Activated naive CD4-positive, alpha-beta T cell treated with anti-CD3 and anti-CD28 coated beads for 36 hours (primary cell): ENCODE measurements around the gene NBEAL2. TPM values are rescaled to one million over a fixed set of nuclear protein-coding genes. Genes with fewer than 3 reads are reported as not detected.
A peak's percentile ranks its signal among the peaks of the same experiment; 100 is the strongest.
"Not testable (repeated sequence)": the region's sequence is repeated elsewhere in the genome, so short reads cannot be mapped to it uniquely, and the experiment has no call there.

ENCODE experiments used
- CTCF ChIA-PET: fragments of 350-600 bp; sonication (Branson Sonifier 250); formaldehyde crosslinking; loops from one replicate; lab custom pipeline; 2021; ENCODE audit warnings: antibody characterized with exemption; lab: Charles Lee
- DNase-seq: peaks from one replicate; pipeline ENCODE4 v3.0.0-alpha.2; 2020
- H3K27ac Mint-ChIP-seq: one replicate; pipeline ENCODE4 v1.8.0; 2021; ENCODE audit warnings: mild to moderate bottlenecking, mixed read lengths
- H3K27me3 Mint-ChIP-seq: one replicate; pipeline ENCODE4 v1.8.0; 2021; ENCODE audit warnings: low read depth, mixed read lengths
- H3K36me3 Mint-ChIP-seq: one replicate; pipeline ENCODE4 v1.8.0; 2021; ENCODE audit warnings: low read depth, mixed read lengths
- H3K4me1 Mint-ChIP-seq: one replicate; pipeline ENCODE4 v1.8.0; 2021; ENCODE audit warnings: low read depth, mixed read lengths
- H3K4me3 Mint-ChIP-seq: one replicate; pipeline ENCODE4 v1.8.0; 2021; ENCODE audit warnings: mild to moderate bottlenecking, moderate library complexity, mixed read lengths
- H3K9me3 Mint-ChIP-seq: one replicate; pipeline ENCODE4 v1.8.0; 2021; ENCODE audit warnings: mixed read lengths
- intact Hi-C: fragments of 100-400 bp; cut with micrococcal nuclease; formaldehyde crosslinking; loops from one replicate; pipeline ENCODE4 v1.15.1; 2023
- total RNA-seq, 2 experiments: library from RNA; stranded (reverse); gene quantifications; one replicate each; pipeline ENCODE4 v1.2.3, GENCODE V29; 2021

NBEAL2 gene
- total RNA-seq, 2 experiments from 2014 or later = 85.0 to 92.4 TPM

- intact Hi-C loops = no loop called here
- no peak for DNase-seq
- H3K4me1 Mint-ChIP-seq = peaks cover 48% of the 10 kb centered on the region
- H3K4me3 Mint-ChIP-seq = no peak overlapping the region
- H3K27me3 Mint-ChIP-seq = no peaks in the 10 kb centered on the region
- peaks cover 14% of the 10 kb centered on the region for H3K36me3 Mint-ChIP-seq
- no peaks in the 10 kb centered on the region for H3K9me3 Mint-ChIP-seq
- CTCF ChIA-PET = interaction anchor here (0.6 to 1.0 kb wide), 3 partner anchors 25 to 61 kb away, joined by 3 read pairs; no protein-coding TSS in a partner anchor
- no peak overlapping the region for H3K27ac Mint-ChIP-seq
These were observed 43.2 kb downstream of the NBEAL2 start for GRCh38 chr3:47022641-47023071.

- H3K27me3 Mint-ChIP-seq = no peaks in the 10 kb centered on the region
- H3K36me3 Mint-ChIP-seq = peaks cover 8% of the 10 kb centered on the region
- H3K4me1 Mint-ChIP-seq = peaks cover 30% of the 10 kb centered on the region
- intact Hi-C loops = no loop called here
- no peak for DNase-seq
- CTCF ChIA-PET = no interaction called here
- H3K4me3 Mint-ChIP-seq = no peak overlapping the region
- H3K27ac Mint-ChIP-seq = no peak overlapping the region
- no peaks in the 10 kb centered on the region for H3K9me3 Mint-ChIP-seq
These were observed 45.5 kb downstream of the NBEAL2 start for GRCh38 chr3:47024932-47025331.

- H3K27ac Mint-ChIP-seq, DNase-seq, CTCF ChIA-PET, H3K4me3 Mint-ChIP-seq, H3K36me3 Mint-ChIP-seq, intact Hi-C loops, H3K27me3 Mint-ChIP-seq, H3K9me3 Mint-ChIP-seq: not testable (repeated sequence)
- peaks cover 38% of the 10 kb centered on the region for H3K4me1 Mint-ChIP-seq
These were observed 47.0 kb downstream of the NBEAL2 start for GRCh38 chr3:47026432-47026831.

DNA sequence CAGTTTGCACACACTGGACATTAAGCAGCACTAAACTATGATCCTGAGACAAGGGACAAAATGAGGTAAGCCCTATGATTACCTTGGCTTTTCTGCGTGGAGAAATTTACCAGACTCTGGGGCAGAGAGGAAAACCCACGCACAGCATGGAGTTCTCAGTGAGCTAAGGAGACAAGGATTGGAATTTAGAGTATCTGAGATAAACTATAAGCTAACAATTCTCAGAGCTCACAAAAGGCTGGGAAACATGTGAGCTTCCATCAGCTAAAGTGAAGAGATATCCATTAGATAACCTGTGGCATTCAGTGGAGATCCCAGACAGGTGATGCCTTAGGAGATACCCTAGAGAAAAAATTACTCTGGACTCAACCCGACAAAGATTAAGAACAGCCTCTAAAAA lies 48.7 kb downstream of the NBEAL2 start:
- peaks cover 44% of the 10 kb centered on the region for H3K4me1 Mint-ChIP-seq
- no peak overlapping the region for H3K4me3 Mint-ChIP-seq
- H3K27me3 Mint-ChIP-seq = no peaks in the 10 kb centered on the region
- CTCF ChIA-PET = interaction anchor here (0.7 kb wide), 1 partner anchor 150 kb away, joined by 4 read pairs; no protein-coding TSS in a partner anchor
- DNase-seq = no peak
- H3K27ac Mint-ChIP-seq = no peak overlapping the region
- intact Hi-C loops = no loop called here
- no peaks in the 10 kb centered on the region for H3K9me3 Mint-ChIP-seq
- peaks cover 12% of the 10 kb centered on the region for H3K36me3 Mint-ChIP-seq

- Mint-ChIP-seq H3K4me3 (no peak overlapping the region), H3K36me3 (peaks cover 13% of the 10 kb centered on the region), H3K4me1 (peaks cover 45% of the 10 kb centered on the region), H3K27ac (no peak overlapping the region), H3K27me3 (no peaks in the 10 kb centered on the region), H3K9me3 (no peaks in the 10 kb centered on the region)
- intact Hi-C loops = no loop called here
- CTCF ChIA-PET = interaction anchor here (0.6 to 1.6 kb wide), 4 partner anchors 119 to 217 kb away, joined by 3 to 5 read pairs (median 4); no protein-coding TSS in a partner anchor
- no peak for DNase-seq
These were observed 49.2 kb downstream of the NBEAL2 start for GRCh38 chr3:47028667-47029066.

- not testable (repeated sequence) for H3K27me3 Mint-ChIP-seq, H3K9me3 Mint-ChIP-seq
- Mint-ChIP-seq H3K4me1 (peaks cover 32% of the 10 kb centered on the region), H3K27ac (peak overlapping the region; percentile 86), H3K4me3 (peak overlapping the region; percentile 30), H3K36me3 (peaks cover 15% of the 10 kb centered on the region)
- CTCF ChIA-PET = interaction anchor here (1.0 kb wide), 1 partner anchor 118 kb away, joined by 3 read pairs; no protein-coding TSS in a partner anchor
- intact Hi-C loops = loop anchor here (1.0 to 5.0 kb wide), 3 partner anchors 12 to 54 kb away; partner anchors contain the start of genes CCDC12 and NBEAL2
- DNase-seq = peak; percentile 38
These were observed 51.6 kb downstream of the NBEAL2 start for GRCh38 chr3:47031041-47031440.

GRCh38 chr3:47034868-47035489 lies 55.5 kb downstream of the NBEAL2 start:
- H3K27ac Mint-ChIP-seq = peak overlapping the region; percentile 13
- peaks cover 42% of the 10 kb centered on the region for H3K4me1 Mint-ChIP-seq
- H3K36me3 Mint-ChIP-seq = peaks cover 27% of the 10 kb centered on the region
- intact Hi-C loops = loop anchor here (5.0 kb wide), 2 partner anchors 58 to 127 kb away; partner anchors contain the start of genes CCDC12, NBEAL2 and SETD2
- H3K9me3 Mint-ChIP-seq = no peaks in the 10 kb centered on the region
- H3K4me3 Mint-ChIP-seq = no peak overlapping the region
- H3K27me3 Mint-ChIP-seq = no peaks in the 10 kb centered on the region
- CTCF ChIA-PET = no interaction called here
- no peak for DNase-seq

DNA sequence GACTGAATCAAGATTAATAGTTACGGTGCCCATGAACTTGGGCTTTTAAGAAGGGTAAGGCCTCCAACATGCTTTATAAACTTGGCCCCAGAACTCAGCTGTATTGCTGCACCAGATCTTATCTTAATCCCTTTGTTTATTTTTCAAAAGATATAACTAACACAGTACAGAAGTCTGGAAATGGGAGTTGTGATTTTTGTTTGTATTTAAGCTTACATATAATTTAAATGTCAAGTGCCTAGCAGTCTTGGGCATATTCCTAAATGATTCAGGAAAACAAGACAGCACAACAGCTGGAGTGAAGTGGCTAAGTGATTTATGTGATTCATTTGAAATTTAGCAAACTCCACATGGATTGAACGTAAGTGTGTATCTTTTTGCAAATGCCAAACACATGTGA lies 56.2 kb downstream of the NBEAL2 start:
- peaks cover 34% of the 10 kb centered on the region for H3K36me3 Mint-ChIP-seq
- no peak overlapping the region for H3K4me3 Mint-ChIP-seq
- H3K4me1 Mint-ChIP-seq = peaks cover 39% of the 10 kb centered on the region
- intact Hi-C loops = loop anchor here (5.0 kb wide), 1 partner anchor 127 kb away; the partner anchor contains the start of gene SETD2
- CTCF ChIA-PET = no interaction called here
- H3K27ac Mint-ChIP-seq = no peak overlapping the region
- no peaks in the 10 kb centered on the region for H3K27me3 Mint-ChIP-seq
- H3K9me3 Mint-ChIP-seq = no peaks in the 10 kb centered on the region
- DNase-seq = no peak

GRCh38 chr3:47036145-47036544 lies 56.7 kb downstream of the NBEAL2 start:
- intact Hi-C loops = loop anchor here (5.0 kb wide), 1 partner anchor 126 kb away; the partner anchor contains the start of gene SETD2
- Mint-ChIP-seq H3K27me3 (no peaks in the 10 kb centered on the region), H3K36me3 (peaks cover 37% of the 10 kb centered on the region), H3K27ac (no peak overlapping the region), H3K9me3 (no peaks in the 10 kb centered on the region), H3K4me3 (no peak overlapping the region), H3K4me1 (peaks cover 34% of the 10 kb centered on the region)
- DNase-seq = no peak
- CTCF ChIA-PET = no interaction called here

DNA sequence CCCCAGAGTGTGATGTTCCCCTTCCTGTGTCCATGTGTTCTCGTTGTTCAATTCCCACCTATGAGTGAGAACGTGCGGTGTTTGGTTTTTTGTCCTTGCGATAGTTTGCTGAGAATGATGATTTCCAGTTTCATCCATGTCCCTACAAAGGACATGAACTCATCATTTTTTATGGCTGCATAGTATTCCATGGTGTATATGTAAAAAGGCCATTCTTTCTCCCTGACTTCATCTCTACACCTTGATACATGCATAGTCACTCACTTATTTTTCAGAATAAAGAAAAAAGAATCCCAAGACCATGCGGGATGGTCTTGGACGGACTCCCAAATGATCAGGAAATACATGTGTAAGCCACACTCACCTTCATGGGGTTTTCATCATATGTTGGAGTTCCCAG lies 57.8 kb downstream of the NBEAL2 start:
- H3K27ac Mint-ChIP-seq = peak overlapping the region; percentile 81
- CTCF ChIA-PET, H3K9me3 Mint-ChIP-seq, H3K27me3 Mint-ChIP-seq, H3K4me3 Mint-ChIP-seq, DNase-seq: not testable (repeated sequence)
- H3K36me3 Mint-ChIP-seq = peaks cover 37% of the 10 kb centered on the region
- intact Hi-C loops = loop anchor here (5.0 kb wide), 1 partner anchor 125 kb away; the partner anchor contains the start of gene SETD2
- H3K4me1 Mint-ChIP-seq = peaks cover 26% of the 10 kb centered on the region

DNA sequence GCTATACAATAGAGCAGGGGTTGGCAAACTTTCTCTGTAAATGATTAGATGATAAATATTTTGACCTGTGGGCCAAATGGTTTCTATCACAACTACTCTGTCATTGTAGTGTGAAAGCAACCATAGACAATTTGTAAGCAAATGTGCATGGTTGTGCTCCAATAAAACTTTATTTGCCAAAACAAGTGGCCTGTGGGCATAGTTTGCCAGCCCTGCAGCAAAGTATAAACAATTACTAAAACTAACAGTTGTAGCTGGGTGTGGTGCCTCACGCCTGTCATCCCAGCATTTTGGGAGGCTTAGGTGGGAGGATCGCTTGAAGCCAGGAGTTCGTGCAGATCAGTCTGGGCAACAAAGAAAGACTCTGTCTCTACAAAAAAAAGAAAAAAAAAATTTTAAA lies 61.6 kb downstream of the NBEAL2 start:
- Mint-ChIP-seq H3K27ac (no peak overlapping the region), H3K36me3 (peaks cover 30% of the 10 kb centered on the region), H3K9me3 (no peaks in the 10 kb centered on the region), H3K4me1 (peaks cover 23% of the 10 kb centered on the region), H3K27me3 (no peaks in the 10 kb centered on the region), H3K4me3 (no peak overlapping the region)
- no peak for DNase-seq
- CTCF ChIA-PET = interaction anchor here (0.6 to 1.2 kb wide), 2 partner anchors 119 to 380 kb away, joined by 3 to 4 read pairs; no protein-coding TSS in a partner anchor
- intact Hi-C loops = no loop called here

DNA sequence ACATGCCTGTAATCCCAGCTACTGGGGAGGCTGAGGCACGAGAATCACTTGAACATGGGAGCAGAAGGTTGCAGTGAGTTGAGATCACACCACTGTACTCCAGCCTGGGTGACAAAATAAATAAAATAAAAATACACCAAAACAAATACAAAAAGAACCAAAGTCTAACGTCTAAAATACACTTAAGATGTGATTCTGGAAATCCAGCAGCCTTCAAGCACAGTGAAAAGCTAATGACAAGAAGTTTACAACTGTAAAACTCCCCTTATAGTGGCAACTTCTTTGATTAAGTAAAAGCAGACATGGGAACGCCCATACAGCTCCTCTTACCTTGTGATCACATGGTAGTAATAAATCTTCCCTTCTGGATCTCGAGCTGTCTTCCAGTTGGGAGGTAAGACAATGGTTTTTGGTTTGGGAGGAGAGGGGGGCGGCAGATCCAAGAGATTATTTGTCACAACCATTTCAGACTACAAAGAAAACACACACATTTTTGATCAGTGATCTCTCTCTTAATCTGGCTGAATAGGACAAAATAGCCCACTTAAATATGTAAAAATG lies 62.8 kb downstream of the NBEAL2 start:
- Mint-ChIP-seq H3K27me3 (no peaks in the 10 kb centered on the region), H3K27ac (no peak overlapping the region), H3K4me1 (peaks cover 26% of the 10 kb centered on the region), H3K36me3 (peaks cover 28% of the 10 kb centered on the region), H3K4me3 (no peak overlapping the region), H3K9me3 (no peaks in the 10 kb centered on the region)
- intact Hi-C loops = no loop called here
- CTCF ChIA-PET = interaction anchor here (0.6 to 1.2 kb wide), 4 partner anchors 9 to 1068 kb away, joined by 3 read pairs; no protein-coding TSS in a partner anchor
- no peak for DNase-seq
